Glomerular visceral epithelial cell (primary cell): Measurements from ENCODE around the gene PCDH1.

Experiments
- DNase-seq: peaks from one replicate; pipeline ENCODE4 v3.0.0-alpha.2; 2016; ENCODE audit errors: extremely low spot score

The PCDH1 gene

DNA sequence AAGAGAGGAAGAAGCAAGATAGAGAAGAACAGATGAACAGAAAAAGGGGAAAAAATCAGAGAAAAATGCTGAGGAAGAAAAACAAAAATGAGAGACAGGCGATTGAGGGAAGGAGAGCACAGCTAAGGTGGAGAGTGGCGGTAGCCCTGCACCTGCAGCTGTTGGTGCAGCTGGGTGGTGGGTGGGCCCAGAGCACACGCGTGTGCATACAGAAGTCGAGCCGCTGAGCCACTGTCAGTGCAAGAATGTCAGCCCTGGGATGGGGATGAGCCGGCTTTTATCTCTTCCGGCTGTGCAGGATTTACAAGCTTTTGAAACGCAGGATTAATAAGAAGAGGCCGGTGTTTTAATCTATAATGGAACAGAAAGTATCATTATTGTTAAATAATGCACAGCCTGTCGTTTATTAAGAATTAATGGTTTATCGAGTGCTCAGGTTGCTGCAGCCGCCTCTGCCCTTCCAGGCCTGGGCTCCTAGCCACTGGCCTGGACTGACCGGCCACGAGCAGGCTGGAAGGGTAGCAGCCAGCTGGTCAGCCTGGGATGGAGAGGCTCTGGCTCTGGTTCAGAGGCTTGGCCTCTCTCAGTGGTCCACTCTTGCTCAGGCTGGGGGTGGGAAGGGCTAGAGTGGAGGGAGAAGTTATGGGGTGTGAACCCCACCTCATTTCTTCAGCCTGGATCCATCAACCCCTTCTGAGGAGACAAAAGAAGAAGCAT is 68.7 kb downstream of the PCDH1 start:
- no peak for DNase-seq

DNA sequence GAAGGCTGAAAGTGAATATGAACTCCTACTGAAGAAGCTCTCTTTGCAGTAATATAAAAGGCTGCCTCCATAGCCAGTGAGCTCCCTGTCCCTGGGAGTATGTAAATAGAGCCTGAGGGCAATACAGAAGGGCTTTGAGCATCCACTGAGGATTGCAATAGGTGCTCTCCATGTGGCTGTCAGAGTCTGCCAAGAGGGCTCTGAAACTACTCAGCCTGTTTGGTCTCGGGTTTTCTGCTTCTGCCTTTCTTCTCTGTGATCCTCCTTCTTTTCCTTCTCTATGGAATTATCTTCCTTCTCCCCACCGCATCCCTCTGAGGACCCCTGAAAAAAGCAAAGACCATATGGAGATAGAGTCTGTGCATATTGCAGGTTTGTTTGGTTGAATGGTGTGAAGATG is 69.4 kb downstream of the PCDH1 start:
- no peak for DNase-seq

DNA sequence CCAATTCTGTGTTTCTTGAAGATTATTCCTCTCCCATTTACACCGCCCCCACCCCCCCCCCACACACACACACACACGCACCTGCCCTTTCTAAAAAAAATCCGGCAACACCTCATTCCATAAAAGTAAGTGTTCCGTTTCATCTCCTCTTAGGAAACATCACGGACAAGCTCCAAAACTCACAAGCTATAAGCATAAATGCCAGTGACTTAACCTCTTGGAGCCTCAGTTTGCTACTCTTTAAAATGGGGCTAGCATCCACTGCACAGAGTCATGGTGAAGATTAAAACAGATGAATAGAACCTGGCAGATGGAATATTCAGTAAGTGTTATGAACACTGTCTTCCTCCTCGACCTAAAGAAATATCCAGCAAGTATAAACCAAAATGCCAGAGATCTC is 70.5 kb downstream of the PCDH1 start:
- DNase-seq = no peak

DNA sequence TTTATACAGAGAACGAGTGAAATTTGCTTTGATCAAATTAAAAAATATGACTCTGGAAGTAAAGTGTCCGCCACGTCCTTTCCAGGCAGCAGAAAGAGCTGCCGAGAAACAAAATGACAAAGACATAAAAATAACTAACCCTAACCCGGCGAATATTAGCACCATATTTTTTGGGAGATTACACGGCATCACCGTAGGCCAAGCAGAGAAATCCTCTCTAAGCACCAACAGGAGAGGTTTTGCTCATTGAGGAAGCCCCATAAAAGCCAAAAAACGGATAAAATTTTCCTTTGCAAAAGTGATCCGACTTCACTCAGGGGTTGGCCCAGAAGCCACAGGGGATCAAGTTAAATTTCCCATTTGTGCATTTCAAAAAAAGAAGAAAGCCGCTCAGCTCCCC is 70.9 kb downstream of the PCDH1 start:
- DNase-seq = no peak

DNA sequence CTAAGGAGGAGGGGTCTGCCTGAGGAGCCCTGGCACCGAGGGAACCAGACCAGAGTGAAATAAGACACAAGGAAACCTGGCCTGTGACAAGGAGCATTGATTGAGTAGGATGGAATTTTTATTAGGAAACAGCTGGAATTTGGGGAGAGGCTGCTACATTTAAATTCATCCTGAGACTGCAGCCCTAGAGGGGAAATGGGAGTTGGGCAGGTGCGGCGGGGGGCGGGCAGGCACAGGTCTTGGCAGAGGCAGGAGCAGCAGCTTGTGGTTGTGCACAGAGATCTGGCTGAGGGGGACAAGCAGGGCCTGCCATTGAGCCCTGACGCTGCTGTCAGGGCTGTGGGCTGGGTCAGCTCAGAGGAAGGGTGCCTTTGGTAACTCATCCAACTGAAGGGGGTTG is 71.6 kb downstream of the PCDH1 start:
- DNase-seq = no peak

DNA sequence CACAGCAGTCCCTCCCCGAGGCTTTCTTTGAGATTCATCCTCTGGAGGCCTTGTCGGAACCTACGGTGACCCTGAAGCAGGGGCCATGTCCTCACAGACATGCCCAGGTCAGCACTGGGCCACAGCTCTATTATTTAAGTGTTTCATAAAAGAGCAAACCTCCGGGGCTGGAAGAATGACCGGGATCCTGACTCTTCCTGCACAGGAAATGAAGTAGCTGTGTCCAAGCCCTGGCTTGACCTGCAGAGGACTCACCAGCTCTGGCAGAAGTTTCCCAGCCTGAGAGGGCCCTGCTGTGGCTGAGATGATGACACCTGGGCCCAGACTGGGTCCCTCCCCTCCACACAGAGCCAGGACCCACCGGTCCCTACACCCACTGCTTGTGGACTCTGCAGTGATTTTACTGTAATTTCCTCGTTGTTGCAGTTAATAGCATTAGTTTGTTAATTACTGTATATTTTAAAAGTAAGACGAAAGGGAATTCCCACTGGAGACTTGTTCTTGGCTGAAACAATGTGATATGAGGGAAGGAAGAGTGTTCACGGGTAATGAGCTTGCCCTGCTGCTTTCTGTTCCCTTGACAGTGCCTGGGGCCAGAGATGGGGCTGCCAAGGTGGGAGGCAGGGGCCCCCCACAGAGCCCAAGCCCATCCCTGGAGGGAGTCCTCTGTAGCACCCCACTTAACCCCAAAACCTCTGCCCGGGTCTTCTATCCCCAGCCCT is 72.2 kb downstream of the PCDH1 start:
- no peak for DNase-seq

DNA sequence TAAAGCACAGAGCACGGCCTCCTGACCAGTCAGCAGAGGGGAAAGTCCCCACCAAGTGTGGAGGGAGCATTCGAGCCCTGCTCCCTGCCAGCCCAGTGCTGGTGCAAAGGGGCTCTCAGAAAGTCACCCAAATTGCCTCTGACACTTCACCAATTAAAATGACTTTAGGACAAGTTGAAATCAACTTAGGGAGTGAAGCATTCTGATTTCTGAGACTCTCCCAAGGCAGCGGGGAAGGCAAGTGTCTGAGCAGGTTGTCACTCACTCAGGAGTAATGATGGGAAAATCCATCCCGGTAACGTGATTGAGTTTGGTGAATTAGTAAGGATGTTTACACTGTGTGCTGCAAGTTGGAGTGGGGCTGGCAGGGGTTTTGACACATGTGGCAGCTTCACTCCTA is 73.7 kb downstream of the PCDH1 start:
- DNase-seq = no peak
